GM21390 (cell line): Measurements from ENCODE around the gene SFT2D2.
A peak's percentile ranks its signal among the peaks of the same experiment; 100 is the strongest.

Source experiments
- ATAC-seq: cut with Tn5 transposase; IDR thresholded peaks from one replicate; pipeline ENCODE4 v1.9.1; 2021; ENCODE audit not compliant: unreplicated experiment

Gene SFT2D2

DNA sequence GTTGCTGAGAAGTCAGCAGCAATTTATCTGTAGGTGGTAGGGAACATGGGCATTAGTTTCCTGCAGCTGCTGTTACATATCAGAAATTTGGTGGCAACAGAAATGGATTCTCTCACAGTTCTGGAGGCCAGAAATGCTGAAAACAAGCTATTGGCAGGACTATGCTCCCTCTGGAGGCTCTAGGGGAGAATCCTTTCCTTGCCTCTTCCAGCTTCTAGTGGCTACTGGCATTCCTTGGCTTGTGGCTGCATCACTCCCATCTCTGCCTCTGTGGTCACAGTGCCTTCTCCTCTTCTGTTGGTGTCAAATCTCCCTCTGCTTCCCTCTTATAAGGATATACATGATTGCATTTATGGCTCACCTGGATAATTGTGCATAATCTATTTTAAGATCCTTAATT is 2.5 kb upstream of the SFT2D2 start:
- ATAC-seq = no peak

DNA sequence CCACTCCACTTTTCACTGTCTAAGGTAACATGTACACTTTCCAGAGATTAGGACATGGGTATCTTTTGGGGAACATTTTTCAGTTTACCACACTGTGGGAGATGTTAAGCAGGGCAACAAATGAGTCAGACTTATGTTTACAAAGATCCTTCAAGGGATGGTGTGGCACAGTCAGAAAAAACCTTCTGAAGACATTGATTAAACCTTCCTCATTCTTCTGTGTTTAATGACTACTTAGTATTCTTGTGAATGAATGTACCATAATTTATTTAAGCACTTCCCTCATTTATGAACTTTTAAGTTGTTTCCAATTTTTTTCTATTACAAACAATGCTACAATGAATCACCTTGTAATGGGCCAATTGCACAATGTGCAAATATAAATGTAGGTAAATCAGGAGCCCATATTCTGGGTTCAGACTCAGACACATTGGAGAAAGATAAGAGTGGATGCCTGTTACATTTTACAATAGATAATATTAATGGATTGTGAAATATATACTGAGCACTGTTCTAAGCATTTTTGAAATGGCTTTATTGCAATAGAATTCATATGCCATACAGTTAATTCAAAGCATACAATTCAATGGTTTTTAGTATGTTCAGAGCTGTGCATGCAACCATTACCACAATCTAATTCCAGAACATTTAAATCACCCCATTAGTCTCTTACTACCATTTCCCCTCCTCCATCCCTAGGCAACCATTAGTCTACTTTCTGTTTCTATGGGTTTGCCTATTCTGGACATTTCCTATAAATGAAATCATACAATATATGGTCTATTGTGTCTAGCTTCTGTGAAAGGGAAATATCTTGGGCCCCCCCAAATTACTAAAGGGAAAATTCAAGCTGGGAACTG is 1.9 kb upstream of the SFT2D2 start:
- no peak for ATAC-seq

DNA sequence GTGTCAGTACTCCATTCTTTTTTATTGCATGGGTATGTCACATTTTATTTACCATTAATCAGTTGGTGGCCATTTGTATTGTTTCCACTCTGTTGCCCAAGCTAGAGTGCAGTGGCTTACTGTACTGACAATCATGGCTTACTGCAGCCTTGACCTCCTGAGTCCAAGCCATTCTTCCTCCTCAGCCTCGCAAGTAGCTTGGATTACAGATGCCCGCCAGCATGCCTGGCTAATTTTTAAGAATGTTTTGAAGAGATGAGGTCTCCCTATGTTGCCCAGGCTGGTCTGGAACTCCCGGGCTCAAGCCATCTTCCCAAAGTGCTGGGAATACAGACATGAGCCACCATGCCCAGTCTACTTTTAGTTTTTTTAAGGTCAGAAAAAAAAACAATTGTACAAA is 813 bp upstream of the SFT2D2 start:
- no peak for ATAC-seq

DNA sequence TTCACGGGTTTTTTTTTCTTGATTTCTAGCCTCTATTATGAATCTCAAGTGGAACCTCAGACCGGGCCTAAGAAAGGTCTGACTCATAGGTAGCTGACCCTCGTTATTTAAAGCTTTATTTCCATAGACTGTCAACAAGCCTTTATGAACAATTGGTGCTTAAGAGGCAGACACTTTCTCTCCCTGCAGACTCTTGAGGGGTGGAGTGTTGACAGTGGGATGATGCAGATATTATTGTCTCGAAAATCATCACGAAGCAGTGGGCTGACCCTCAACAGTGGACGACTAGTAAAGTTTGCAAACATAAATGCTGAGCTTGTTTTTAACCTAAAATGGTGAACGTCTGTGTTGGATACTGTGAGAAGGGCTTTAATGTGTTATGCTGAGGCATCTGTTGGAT is 1.8 kb downstream of the SFT2D2 start:
- ATAC-seq = peak; percentile 25

DNA sequence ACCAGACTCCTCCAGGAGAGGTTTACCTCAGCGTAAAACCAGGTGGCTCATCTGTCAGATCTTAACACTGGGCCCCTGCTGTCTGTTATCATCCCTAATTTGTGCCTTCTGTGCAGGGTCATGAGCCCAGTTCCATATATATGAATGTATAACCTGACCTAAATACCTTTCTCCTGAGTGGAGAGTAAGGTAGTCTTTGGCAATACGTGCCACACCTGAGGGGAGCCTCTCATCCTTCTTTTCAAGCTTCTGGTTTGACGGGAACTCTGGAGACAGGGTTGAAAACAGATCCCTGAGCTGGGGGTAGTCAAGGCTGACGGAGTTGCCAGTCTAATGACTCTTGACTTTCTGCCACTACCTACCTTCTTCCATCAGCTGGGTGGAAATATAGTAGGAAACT is 4.1 kb downstream of the SFT2D2 start:
- no peak for ATAC-seq

DNA sequence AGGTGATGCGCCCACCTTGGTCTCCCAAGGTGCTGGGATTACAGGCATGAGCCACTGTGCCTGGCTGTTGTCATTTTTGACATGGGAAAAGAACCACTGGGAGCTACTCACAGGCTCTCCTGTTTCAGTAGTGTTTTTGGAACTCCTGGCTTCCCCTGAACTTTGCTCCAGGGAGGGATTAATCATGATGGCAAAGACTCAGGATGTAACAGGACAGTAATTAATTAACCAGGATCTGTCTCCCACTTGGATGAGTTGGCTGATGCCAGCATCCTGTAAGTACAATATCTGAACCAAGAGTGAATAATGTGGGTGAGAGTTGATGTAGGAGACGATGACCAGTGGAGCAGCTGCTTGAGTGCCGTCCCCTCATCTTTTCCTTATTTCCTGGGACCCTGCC is 4.9 kb downstream of the SFT2D2 start:
- no peak for ATAC-seq

DNA sequence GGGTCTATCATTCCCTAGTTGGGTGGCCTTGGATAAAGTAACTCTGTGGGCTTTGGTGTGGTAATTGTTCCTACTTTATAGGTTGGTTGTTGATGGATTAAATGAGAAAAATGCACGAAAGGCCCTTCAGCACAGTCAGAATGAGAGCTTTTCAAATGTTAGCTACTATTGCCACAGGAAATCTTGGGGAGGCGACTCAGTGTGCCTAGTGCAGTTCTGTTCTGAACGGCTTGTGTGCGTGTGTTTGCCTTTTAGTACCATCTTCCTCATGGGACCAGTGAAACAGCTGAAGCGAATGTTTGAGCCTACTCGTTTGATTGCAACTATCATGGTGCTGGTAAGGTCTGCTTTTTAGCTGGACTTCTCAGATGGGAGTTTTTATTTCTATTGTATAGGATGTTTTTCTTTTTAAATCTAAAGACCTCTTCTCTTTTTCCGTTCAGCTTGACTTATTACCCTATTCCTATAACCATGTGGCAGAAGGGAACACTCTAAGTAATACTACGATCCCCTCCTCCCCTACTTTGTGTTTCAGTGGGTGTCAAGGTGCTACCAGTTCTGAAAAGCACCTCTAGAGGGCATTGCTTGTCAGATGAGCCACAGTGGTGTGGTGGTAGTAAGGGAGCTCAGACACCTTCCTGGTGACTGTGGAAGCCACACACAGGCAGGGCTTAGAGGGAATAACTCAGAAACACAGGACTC is 9.2 kb downstream of the SFT2D2 start:
- peak; percentile 91 for ATAC-seq

DNA sequence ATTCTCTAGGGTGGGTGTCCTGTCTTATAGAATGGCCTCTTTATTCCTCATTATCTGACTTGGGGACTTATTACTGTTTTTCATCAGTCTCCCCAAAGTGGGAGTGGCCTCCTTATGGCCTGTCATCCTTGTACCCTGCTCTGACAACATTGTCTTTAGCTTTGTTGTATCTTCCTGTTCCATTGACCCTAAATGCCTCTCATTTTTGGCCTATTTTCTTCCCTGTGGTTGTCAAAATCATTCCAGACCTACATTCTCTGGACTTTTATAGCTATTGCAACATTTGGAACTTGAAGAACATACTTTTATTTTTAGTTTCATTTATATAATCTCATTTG is 9.7 kb downstream of the SFT2D2 start:
- ATAC-seq = peak; percentile 21

DNA sequence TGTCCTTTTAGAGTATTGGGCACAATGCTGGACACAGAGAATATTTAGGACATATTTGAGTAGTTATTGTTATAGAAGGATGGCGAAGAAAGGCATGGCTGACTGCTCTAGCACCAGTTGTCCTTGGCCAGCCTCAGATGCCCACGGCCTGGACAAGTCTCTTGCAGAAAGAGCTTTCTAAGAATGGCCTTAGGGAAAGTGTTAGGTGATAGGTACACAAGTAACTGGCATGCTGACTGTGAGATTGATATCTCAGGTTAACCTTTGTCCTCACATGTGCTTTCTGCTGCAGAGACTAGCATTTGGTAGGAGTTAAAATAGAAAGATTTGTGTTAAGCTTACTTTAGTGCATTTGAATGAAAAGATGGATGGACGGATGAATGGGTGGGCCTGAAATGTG is 10.1 kb downstream of the SFT2D2 start:
- ATAC-seq = no peak

DNA sequence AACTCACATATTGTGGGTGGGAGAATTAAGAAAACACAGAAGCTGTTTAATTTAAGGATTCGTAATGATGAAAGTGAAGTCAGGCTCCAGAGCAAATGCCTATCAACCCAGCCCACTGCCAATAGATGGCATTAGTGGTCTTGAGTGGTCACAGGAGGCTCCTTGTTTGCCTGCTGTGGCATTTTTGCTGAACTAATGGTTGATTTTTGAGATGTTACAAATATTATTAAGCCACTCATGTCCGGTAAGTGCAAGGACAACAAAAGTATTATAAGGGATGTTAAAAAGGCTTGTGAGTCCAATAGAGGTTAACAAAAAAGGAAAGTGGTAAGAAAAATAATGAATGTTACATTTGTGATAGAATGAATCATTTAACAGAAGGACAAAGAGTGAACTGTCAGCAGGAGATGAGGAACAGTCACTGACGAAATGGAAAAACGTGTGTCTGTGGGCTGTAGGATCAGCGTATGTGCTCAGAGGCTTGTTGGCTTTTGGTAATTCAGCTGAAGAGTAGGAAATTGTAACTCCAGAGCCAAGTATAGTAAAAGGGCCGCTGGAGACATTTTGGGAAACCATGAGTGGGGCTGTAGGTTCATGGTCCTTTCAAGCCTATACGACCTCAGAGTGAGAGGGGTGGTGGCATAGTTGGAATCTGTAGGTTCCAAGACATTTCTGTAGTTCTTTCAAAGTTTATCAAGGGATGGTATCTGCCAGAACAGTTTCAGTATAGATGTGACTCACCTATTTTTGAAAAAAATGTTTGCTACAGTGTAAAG is 11.2 kb downstream of the SFT2D2 start:
- no peak for ATAC-seq

DNA sequence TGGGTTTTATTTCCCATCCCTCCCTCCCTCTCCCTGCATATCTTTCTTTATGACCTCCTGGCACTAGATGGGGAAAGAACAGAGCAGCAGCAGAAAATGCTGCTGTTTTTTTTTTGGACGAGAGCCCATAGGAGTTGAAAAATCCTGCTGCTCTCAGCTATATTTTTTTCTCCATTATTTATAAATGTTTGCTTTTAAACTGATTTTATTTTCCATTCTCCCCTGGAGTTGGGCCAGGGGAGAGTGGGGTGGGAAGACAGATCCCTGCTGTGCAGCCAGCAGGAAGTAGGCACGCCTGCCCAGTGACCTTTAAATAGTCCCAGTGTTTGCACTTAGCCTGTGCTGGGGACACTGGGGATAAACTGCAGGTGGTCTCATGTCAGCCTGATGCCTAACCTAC is 17.4 kb downstream of the SFT2D2 start:
- no peak for ATAC-seq

DNA sequence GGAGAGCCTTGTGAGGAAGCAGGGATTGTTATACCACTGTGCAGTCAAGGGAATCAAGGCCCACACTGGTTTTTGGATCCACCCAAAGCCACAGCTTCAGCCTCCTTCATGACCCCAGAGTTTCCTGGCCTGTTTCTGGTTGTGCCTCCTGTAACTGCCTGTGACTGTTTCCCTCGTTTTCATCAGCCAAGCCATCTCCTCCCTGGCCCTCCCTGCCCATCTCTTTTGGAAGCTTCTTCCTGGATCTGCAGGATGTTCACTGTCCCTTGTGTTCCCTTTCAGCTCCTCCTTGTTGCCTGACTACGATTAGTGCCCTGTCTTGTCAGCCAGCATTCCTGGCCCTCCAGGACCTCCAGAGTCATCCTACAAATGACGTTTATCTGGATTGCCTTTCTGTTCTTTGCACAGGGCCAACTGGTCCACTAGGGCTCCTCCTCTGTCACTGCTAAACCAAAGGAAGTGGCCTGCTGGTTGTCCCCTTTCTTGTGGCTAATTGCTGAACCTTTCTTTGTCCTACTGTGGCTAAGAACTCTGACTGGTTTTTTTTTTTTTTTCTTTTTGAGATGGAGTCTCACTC is 17.9 kb downstream of the SFT2D2 start:
- no peak for ATAC-seq

DNA sequence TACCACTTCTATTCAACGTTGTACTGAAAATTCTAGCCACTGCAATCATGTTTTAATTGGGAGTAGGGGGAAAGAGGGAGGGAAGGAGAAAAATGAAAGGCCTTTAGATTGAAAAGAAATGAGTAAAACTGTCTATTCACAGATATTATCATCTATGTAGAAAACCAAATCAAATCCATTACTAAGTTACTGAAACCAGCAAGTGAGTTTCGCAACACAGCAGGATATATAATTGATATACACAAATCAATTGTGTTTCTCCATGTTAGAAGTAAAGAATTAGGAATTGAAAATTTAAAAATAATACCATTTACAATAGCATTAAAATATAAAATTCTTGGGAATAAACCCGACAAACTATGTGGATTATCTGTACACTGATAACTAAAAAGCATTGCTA is 19.2 kb downstream of the SFT2D2 start:
- ATAC-seq = no peak

DNA sequence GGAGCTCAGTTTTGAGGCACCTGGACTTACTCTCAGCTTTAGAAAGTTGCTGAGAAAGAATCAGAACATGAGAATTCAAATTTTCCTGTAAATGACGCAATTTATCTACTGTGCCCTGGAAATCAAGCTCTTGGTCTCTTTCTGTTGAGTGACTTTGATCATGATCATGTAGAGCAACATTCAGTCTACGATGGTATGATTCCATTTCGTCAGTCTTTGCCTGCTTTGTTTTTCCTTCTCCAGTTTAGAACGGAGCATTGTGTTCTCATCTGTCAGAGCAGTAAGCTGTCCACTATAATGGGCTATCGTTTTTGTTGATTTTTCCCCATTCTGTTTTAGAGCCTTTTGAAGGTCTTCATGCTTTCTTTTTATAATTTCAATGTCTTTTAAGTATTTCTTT is 20.7 kb downstream of the SFT2D2 start:
- ATAC-seq = no peak

DNA sequence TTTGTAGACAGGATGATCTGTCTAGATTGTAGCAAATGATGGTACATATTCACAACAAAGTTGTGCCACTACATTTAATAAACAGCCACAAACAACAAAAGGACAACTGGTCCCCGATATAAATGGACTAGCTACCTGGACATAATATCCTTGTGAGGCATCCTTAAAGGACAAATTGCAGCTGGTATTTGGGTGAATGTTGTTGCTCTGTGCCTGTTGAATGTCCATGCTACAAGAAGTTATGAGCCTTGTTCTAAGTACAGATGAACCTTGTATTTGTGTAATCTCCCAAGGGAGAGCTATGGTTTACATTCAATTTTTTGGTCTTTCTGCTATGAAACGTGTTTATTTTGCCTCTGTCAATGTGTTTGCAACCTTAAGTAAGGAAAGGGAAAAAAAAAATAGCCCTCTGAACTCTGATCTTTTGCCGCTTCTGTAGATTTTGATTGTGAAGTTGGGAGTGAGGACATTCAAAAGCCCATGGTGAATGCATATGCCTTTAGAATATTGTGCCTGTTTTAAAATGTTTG is 26.5 kb downstream of the SFT2D2 start:
- no peak for ATAC-seq

DNA sequence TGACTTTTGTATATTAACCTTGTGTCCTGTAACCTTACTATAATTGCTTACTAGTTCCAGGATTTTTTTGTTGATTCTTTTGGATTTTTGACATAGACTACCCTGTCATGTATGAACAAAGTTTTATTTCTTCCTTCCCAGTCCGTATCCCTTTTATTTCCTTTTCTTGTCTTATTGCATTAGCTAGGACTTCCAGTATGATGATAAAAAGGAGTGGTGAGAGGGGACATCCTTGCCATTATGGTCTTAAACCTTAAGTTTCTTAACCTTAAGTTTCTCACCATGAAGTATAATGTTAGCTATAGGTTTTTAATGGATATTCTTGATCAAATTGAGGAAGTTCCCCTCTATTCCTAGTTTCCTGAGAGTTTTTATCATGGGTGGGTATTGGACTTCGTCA is 30.4 kb downstream of the SFT2D2 start:
- no peak for ATAC-seq

DNA sequence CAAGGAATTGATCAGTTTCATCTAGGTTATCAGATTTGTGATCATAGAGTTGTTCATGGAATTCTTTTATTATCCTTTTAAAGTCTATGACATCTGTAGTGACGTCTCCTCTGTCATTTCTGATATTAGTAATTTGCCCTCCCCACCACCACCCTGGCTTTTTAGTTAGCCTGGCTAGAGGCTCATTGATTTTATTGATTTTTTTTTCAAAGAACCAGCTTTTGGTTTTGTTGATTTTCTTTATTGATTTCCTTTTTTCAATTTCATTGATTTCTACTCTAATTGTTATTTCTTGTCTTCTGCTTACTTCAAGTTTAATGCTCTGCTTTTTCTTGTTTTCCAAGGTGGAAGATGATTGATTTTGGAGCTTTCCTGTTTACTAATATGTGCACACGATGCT is 31.6 kb downstream of the SFT2D2 start:
- ATAC-seq = no peak

DNA sequence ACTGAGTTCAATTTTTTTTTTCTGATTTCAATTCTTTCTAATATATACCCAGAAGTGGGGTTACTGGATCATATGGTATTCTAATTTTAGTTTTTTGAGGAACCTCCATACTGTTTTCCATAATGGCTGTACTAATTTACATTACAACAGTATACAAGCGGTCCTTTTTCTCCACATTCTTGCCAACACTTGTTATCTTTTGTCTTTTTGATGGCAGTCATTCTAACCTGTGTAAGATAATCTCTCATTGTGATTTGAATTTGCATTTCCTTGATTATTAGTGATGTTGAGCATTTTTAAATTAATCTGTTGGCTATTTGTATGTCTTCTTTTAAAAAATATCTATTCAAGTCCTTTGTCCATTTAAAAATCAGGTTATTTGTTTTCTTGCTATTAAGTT is 33.8 kb downstream of the SFT2D2 start:
- no peak for ATAC-seq

DNA sequence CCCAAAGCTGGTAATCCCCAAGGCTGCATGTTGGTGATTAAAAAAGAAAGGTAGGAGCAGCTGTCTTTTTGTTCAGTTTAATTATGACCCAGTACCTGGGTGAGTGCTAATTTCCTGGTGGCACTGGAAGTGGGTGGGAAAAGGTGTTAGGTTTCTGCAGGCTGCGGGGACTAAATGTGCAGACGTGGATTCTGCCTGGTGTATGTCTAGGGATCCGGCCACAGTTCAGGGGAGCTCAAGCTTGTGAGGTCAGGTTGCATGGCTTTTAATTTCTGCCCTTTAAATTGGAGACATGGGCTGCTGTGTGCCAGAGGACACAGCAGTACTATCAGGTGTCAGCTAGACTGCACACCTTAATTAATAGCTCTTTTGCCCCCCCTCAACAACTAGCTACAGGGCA is 34.6 kb downstream of the SFT2D2 start:
- no peak for ATAC-seq

DNA sequence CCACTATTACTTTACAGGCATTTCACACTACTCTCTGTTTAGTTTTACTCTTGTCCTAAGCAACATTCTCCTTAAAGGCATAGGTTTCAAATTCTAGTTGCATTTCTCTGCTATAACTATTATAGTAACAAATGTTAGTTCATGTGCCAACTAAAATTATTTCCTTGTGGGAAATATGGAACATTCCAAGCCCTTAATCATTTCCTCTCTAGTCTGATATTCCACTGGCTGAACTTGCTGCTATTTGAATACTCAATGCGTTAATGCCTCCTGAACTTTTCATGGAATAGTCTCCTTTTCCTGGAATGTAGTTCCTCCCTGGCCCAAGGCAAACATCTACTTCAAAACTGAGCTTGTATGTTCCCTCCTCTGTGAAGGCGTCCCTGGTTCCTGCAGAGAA is 35.6 kb downstream of the SFT2D2 start:
- ATAC-seq = no peak

DNA sequence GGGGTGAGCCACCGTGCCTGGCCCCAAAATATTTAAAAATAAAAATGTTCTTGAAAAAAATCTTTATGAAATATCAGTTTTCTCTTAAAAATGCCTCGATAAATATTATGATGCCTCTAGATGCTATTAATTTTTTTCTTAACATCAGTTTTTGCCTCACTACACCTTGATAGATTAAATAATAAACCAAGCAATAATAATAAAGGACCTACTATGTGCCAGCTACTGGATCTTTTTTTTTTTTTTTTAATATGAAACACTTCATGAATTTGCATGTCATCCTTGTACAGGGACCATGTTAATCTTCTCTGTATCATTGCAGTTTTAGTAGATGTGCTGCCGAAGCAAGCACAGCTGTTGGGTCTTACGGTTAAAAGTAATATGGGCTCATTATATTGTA is 37.3 kb downstream of the SFT2D2 start:
- ATAC-seq = no peak
